GM10266 (cell line): ENCODE data around the gene APOH.
"Not testable (repeated sequence)": the region's sequence is repeated elsewhere in the genome, so short reads cannot be mapped to it uniquely, and the experiment has no call there.

ENCODE experiments used
- DNase-seq: peaks from one replicate; pipeline ENCODE4 v3.0.0; 2012; ENCODE audit errors: extremely low spot score
- CTCF ChIP-seq: IDR thresholded peaks from 2 replicates; pipeline ENCODE4 v1.5.1; 2012; ENCODE audit warnings: mild to moderate bottlenecking, low read depth; ENCODE audit not compliant: control insufficient read depth, insufficient read depth; ENCODE audit errors: missing control alignments

APOH gene

GRCh38 chr17:66255527-66255971 lies 26.3 kb upstream of the APOH start:
- no peak for TF ChIP-seq CTCF
- DNase-seq: no peak

- DNase-seq: peak; percentile 57
Observed at GRCh38 chr17:66255112-66255511, 25.9 kb upstream of the APOH start.

GRCh38 chr17:66253458-66253857 lies 24.2 kb upstream of the APOH start:
- not testable (repeated sequence) for DNase-seq

More at GRCh38 chr17:66255112-66255511, 25.9 kb upstream of the APOH start:
- peak; percentile 54 for TF ChIP-seq CTCF

GRCh38 chr17:66250686-66251085 lies 21.5 kb upstream of the APOH start:
- DNase-seq: no peak
- no peak for TF ChIP-seq CTCF

- TF ChIP-seq CTCF: no peak
- DNase-seq: no peak
Observed at GRCh38 chr17:66248285-66248684, 19.1 kb upstream of the APOH start.

GRCh38 chr17:66241839-66242238 lies 12.6 kb upstream of the APOH start:
- no peak for DNase-seq
- TF ChIP-seq CTCF: no peak

- TF ChIP-seq CTCF: no peak
- DNase-seq: no peak
Observed at GRCh38 chr17:66240630-66241029, 11.4 kb upstream of the APOH start.

GRCh38 chr17:66240013-66240412 lies 10.8 kb upstream of the APOH start:
- no peak for DNase-seq
- TF ChIP-seq CTCF: no peak
